CD8-positive, alpha-beta memory T cell (primary cell): ENCODE data around the gene ERP27. TPM values are rescaled to one million over a fixed set of nuclear protein-coding genes. Genes with fewer than 3 reads are reported as not detected.

Experiments used
- CTCF ChIA-PET: fragments of 350-600 bp; sonication (Branson Sonifier 250); formaldehyde crosslinking; loops from one replicate; lab custom pipeline; 2021; ENCODE audit warnings: antibody characterized with exemption; lab: Charles Lee
- POLR2A ChIA-PET: fragments of 350-600 bp; sonication (Branson Sonifier 250); formaldehyde crosslinking; loops from one replicate; lab custom pipeline; 2021; ENCODE audit warnings: antibody characterized with exemption; lab: Charles Lee
- DNase-seq, 5 donors: peaks; one replicate each; pipeline versions ENCODE4 v3.0.0 to v3.0.0-alpha.2; 2020 to 2022; ENCODE audit warnings: mixed read lengths in 1 of 5
- H3K27ac ChIP-seq: one replicate; pipeline ENCODE4 v1.7.0; 2013; ENCODE audit warnings: low read depth, mild to moderate bottlenecking, low read length, moderate library complexity
- H3K27me3 ChIP-seq: 2 replicates; pipeline ENCODE4 v1.7.0; 2013; ENCODE audit warnings: low read length, mild to moderate bottlenecking; ENCODE audit not compliant: insufficient read depth, poor library complexity, severe bottlenecking
- H3K36me3 ChIP-seq: 2 replicates; pipeline ENCODE4 v1.7.0; 2013; ENCODE audit warnings: mild to moderate bottlenecking, low read length, moderate library complexity; ENCODE audit not compliant: insufficient read depth
- H3K4me1 ChIP-seq: 2 replicates; pipeline ENCODE4 v1.7.0; 2013; ENCODE audit warnings: mild to moderate bottlenecking, low read length, moderate library complexity; ENCODE audit not compliant: insufficient read depth
- H3K4me3 ChIP-seq: 2 replicates; pipeline ENCODE4 v1.7.0; 2013; ENCODE audit warnings: mild to moderate bottlenecking, low read length
- H3K9me3 ChIP-seq: 2 replicates; pipeline ENCODE4 v1.7.0; 2013; ENCODE audit warnings: mild to moderate bottlenecking, low read length
- H3K27ac Mint-ChIP-seq, 8 donors: one replicate each; pipeline ENCODE4 v1.8.0; 2020 to 2021; ENCODE audit warnings: mixed read lengths in 8 of 8, mild to moderate bottlenecking in 6 of 8, inconsistent platforms in 3 of 8, moderate library complexity in 3 of 8
- H3K27me3 Mint-ChIP-seq, 2 donors: one replicate each; pipeline ENCODE4 v1.8.0; 2020 to 2021; ENCODE audit warnings: mixed read lengths in 2 of 2, mild to moderate bottlenecking in 1 of 2, moderate library complexity in 1 of 2
- H3K36me3 Mint-ChIP-seq, 3 donors: one replicate each; pipeline ENCODE4 v1.8.0; 2020 to 2021; ENCODE audit warnings: mixed read lengths in 3 of 3, inconsistent platforms in 1 of 3, mild to moderate bottlenecking in 1 of 3
- H3K4me1 Mint-ChIP-seq, 3 donors: one replicate each; pipeline ENCODE4 v1.8.0; 2020 to 2021; ENCODE audit warnings: mixed read lengths in 3 of 3, inconsistent platforms in 1 of 3, mild to moderate bottlenecking in 1 of 3
- H3K4me3 Mint-ChIP-seq, 7 donors: one replicate each; pipeline ENCODE4 v1.8.0; 2020 to 2021; ENCODE audit warnings: mixed read lengths in 7 of 7, mild to moderate bottlenecking in 6 of 7, moderate library complexity in 4 of 7, inconsistent platforms in 2 of 7
- H3K9me3 Mint-ChIP-seq, 5 donors: one replicate each; pipeline ENCODE4 v1.8.0; 2020 to 2022; ENCODE audit warnings: mixed read lengths in 5 of 5, mild to moderate bottlenecking in 3 of 5, moderate library complexity in 2 of 5, inconsistent platforms in 1 of 5
- polyA plus RNA-seq: library from polyadenylated mRNA; unstranded; fragments of 300-500 nt; fragmentation: Illumina TruSeq; gene quantifications from one replicate; pipeline ENCODE4 v1.2.3, GENCODE V29; 2021
- total RNA-seq, 2 experiments: library from RNA; stranded (reverse); gene quantifications; one replicate each; pipeline ENCODE4 v1.2.3, GENCODE V29; 2021

Gene ERP27
- total and polyA plus RNA-seq, 3 experiments from 2014 or later, result 2.0 to 5.3 (median 2.1) TPM

DNA sequence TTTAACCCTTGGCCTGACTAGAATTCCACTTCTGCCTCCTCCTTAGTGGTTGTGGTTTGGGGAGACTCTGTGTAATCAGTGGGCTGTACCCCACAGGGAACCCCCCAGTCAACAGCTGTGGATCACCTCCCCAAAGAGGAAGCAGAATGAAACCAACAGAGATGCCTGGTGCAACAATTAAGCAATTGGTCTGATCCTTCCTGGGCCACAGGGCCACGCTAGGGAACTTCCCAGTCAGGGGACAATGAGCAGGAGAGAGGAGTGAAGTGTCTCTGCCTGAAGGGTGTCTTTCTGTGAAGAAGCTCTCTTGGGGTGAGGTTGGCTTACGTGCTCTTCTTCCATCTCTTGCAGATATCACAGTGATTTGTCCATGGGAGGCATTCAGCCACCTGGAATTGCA lies 42.7 kb upstream of the ERP27 start:
- Histone ChIP-seq H3K4me3 (no peak overlapping the region), H3K4me1 (peaks cover 32% of the 10 kb centered on the region), H3K27me3 (no peaks in the 10 kb centered on the region), H3K27ac (no peak overlapping the region), H3K36me3 (no peaks in the 10 kb centered on the region), H3K9me3 (no peaks in the 10 kb centered on the region)
- Mint-ChIP-seq H3K4me3 (no peak overlapping the region), H3K4me1 (peaks cover 46 to 62% (median 58%) of the 10 kb centered on the region in 3 donors), H3K9me3 (no peaks in the 10 kb centered on the region), H3K27ac (peak overlapping the region in 3 of 8 donors; percentile 13 to 31 (median 19)), H3K36me3 (no peaks in the 10 kb centered on the region), H3K27me3 (no peaks in the 10 kb centered on the region)
- DNase-seq, result no peak
- ChIA-PET POLR2A (interaction anchor here (0.6 kb wide), 1 partner anchor 344 kb away, joined by 3 read pairs; no protein-coding TSS in a partner anchor), CTCF (interaction anchor here (1.2 to 2.1 kb wide), 3 partner anchors 14 to 211 kb away, joined by 3 to 7 read pairs (median 5); no protein-coding TSS in a partner anchor)

- POLR2A ChIA-PET, result no interaction called here
- no peak for DNase-seq
- no peak overlapping the region for H3K27ac ChIP-seq
- H3K9me3 Mint-ChIP-seq, result no peaks in the 10 kb centered on the region
- CTCF ChIA-PET, result interaction anchor here (2.1 kb wide), 1 partner anchor 16 kb away, joined by 7 read pairs; no protein-coding TSS in a partner anchor
- H3K36me3 ChIP-seq, result no peaks in the 10 kb centered on the region
- no peak overlapping the region for H3K4me3 ChIP-seq
- H3K27me3 Mint-ChIP-seq, result no peaks in the 10 kb centered on the region
- peaks cover 30% of the 10 kb centered on the region for H3K4me1 ChIP-seq
- no peak overlapping the region for H3K27ac Mint-ChIP-seq
- H3K36me3 Mint-ChIP-seq, result no peaks in the 10 kb centered on the region
- no peak overlapping the region for H3K4me3 Mint-ChIP-seq
- H3K9me3 ChIP-seq, result no peaks in the 10 kb centered on the region
- H3K27me3 ChIP-seq, result no peaks in the 10 kb centered on the region
- H3K4me1 Mint-ChIP-seq, result peaks cover 44 to 57% (median 55%) of the 10 kb centered on the region in 3 donors
These were observed 41.1 kb upstream of the ERP27 start for GRCh38 chr12:14979468-14979867.

DNA sequence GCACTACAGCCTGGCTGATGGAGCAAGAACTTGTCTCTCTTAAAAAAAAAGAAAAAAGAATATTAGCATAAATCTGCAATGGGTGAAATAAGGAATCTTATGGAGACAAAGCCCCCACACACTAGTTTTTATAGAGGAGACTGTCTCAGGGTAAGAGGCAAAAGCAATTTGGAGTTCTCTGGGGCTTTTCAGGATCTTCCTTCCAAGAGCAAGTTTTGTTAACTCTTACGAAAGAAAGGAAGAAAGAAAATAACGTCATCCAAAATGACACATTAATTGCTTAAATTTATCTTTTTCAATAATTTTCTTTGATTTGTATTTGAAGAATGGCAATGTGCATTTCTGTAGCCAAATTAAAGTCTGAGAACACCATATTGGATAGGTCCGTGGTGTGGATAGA lies 38.3 kb upstream of the ERP27 start:
- Mint-ChIP-seq H3K4me3 (no peak overlapping the region), H3K4me1 (peaks cover 31 to 55% (median 53%) of the 10 kb centered on the region in 3 donors), H3K27ac (no peak overlapping the region), H3K27me3 (peaks cover 0 to 2% of the 10 kb centered on the region in 2 donors), H3K36me3 (no peaks in the 10 kb centered on the region), H3K9me3 (no peaks in the 10 kb centered on the region)
- POLR2A ChIA-PET, result interaction anchor here (0.5 kb wide), 1 partner anchor 615 kb away, joined by 4 read pairs; no protein-coding TSS in a partner anchor
- Histone ChIP-seq H3K36me3 (no peaks in the 10 kb centered on the region), H3K9me3 (no peaks in the 10 kb centered on the region), H3K4me3 (no peak overlapping the region), H3K27me3 (no peaks in the 10 kb centered on the region), H3K27ac (no peak overlapping the region), H3K4me1 (peaks cover 15% of the 10 kb centered on the region)
- no peak for DNase-seq
- CTCF ChIA-PET, result no interaction called here

GRCh38 chr12:14975457-14975856 lies 37.1 kb upstream of the ERP27 start:
- CTCF ChIA-PET, result interaction anchor here (0.6 to 1.2 kb wide), 3 partner anchors 19 to 40 kb away, joined by 3 read pairs; partner anchors contain the start of gene ERP27
- H3K27ac ChIP-seq, result no peak overlapping the region
- H3K4me3 Mint-ChIP-seq, result no peak overlapping the region
- H3K9me3 Mint-ChIP-seq, result no peaks in the 10 kb centered on the region
- DNase-seq, result no peak
- no peaks in the 10 kb centered on the region for H3K36me3 ChIP-seq
- H3K9me3 ChIP-seq, result no peaks in the 10 kb centered on the region
- H3K27me3 Mint-ChIP-seq, result peaks cover 0 to 2% of the 10 kb centered on the region in 2 donors
- H3K27me3 ChIP-seq, result no peaks in the 10 kb centered on the region
- H3K4me1 ChIP-seq, result peaks cover 15% of the 10 kb centered on the region
- POLR2A ChIA-PET, result interaction anchor here (1.1 kb wide), 1 partner anchor 14 kb away, joined by 5 read pairs; no protein-coding TSS in a partner anchor
- no peak overlapping the region for H3K4me3 ChIP-seq
- peaks cover 21 to 44% (median 44%) of the 10 kb centered on the region in 3 donors for H3K4me1 Mint-ChIP-seq
- H3K36me3 Mint-ChIP-seq, result no peaks in the 10 kb centered on the region
- no peak overlapping the region for H3K27ac Mint-ChIP-seq

GRCh38 chr12:14974633-14975032 lies 36.3 kb upstream of the ERP27 start:
- Histone ChIP-seq H3K36me3 (no peaks in the 10 kb centered on the region), H3K4me3 (no peak overlapping the region), H3K4me1 (peaks cover 10% of the 10 kb centered on the region), H3K27me3 (no peaks in the 10 kb centered on the region), H3K9me3 (no peaks in the 10 kb centered on the region), H3K27ac (no peak overlapping the region)
- Mint-ChIP-seq H3K4me1 (peaks cover 15 to 41% (median 37%) of the 10 kb centered on the region in 3 donors), H3K4me3 (no peak overlapping the region), H3K9me3 (no peaks in the 10 kb centered on the region), H3K27me3 (peaks cover 0 to 2% of the 10 kb centered on the region in 2 donors), H3K27ac (no peak overlapping the region), H3K36me3 (no peaks in the 10 kb centered on the region)
- DNase-seq, result no peak
- POLR2A ChIA-PET, result no interaction called here
- CTCF ChIA-PET, result interaction anchor here (1.2 to 1.3 kb wide), 2 partner anchors 20 kb away, joined by 3 read pairs; no protein-coding TSS in a partner anchor

DNA sequence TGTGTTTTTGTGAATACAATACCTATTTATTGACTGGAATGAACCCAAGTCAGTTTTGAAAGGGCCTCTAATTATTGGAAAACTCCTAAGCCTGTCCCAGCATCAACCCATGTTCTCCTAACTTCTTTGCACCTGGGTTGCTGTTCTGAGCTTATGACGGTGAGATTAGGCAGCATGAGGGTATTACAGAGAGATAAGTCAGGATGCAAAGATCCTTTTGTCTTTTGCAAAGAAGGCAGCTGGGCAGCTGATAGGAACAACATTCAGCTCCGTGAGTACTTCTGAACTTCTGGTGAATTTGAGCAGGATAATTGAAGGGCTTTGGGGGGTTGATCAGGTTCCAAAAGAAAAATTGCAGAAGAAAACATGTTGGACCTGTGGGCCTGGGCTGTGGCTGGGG lies 34.5 kb upstream of the ERP27 start, which contains the start of gene PDE6H:
TSS of gene PDE6H (plus strand) at position 227 of the 400 bp plus-strand sequence. CDS start 4,971 bp downstream, outside the sequence.
- peaks cover 0 to 2% of the 10 kb centered on the region in 2 donors for H3K27me3 Mint-ChIP-seq
- no peaks in the 10 kb centered on the region for H3K9me3 Mint-ChIP-seq
- DNase-seq, result no peak
- ChIA-PET CTCF (interaction anchor here (1.0 kb wide), 1 partner anchor 11 kb away, joined by 3 read pairs; no protein-coding TSS in a partner anchor), POLR2A (no interaction called here)
- Histone ChIP-seq H3K9me3 (no peaks in the 10 kb centered on the region), H3K4me1 (no peaks in the 10 kb centered on the region), H3K27ac (no peak within 1 kb of the TSS), H3K4me3 (no peak within 1 kb of the TSS), H3K27me3 (no peaks in the 10 kb centered on the region), H3K36me3 (no peaks in the 10 kb centered on the region)
- peaks cover 3 to 28% (median 22%) of the 10 kb centered on the region in 3 donors for H3K4me1 Mint-ChIP-seq
- H3K27ac Mint-ChIP-seq, result peak within 1 kb of the TSS in 2 of 8 donors; percentile 37 to 87
- no peaks in the 10 kb centered on the region for H3K36me3 Mint-ChIP-seq
- no peak within 1 kb of the TSS for H3K4me3 Mint-ChIP-seq

DNA sequence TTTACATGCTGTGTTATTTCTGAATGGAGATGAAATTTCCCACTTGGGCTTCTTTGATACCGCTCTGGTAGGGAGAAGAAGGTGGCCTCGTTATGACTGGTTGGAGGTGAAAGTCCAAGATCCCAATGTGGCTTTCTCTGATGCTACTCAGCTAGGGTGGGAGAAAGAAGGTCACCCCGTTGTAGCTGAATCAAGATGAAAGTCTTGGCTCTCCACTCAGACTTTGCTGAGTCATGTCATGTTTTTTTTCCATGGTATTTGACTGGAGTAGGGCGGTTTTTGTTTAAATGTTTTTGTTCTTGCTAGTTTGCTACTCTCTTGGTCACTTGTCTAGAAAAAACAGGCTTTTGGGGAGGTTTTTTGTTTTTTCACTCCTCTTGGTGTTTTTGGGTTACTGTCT lies 32.1 kb upstream of the ERP27 start:
- Mint-ChIP-seq H3K36me3 (no peaks in the 10 kb centered on the region), H3K4me1 (peaks cover 5 to 49% (median 35%) of the 10 kb centered on the region in 3 donors), H3K27ac (no peak overlapping the region), H3K27me3 (peaks cover 0 to 2% of the 10 kb centered on the region in 2 donors), H3K9me3 (no peaks in the 10 kb centered on the region), H3K4me3 (no peak overlapping the region)
- Histone ChIP-seq H3K4me3 (no peak overlapping the region), H3K27ac (no peak overlapping the region), H3K9me3 (no peaks in the 10 kb centered on the region), H3K4me1 (no peaks in the 10 kb centered on the region), H3K27me3 (no peaks in the 10 kb centered on the region), H3K36me3 (no peaks in the 10 kb centered on the region)
- ChIA-PET POLR2A (no interaction called here), CTCF (no interaction called here)
- no peak for DNase-seq

DNA sequence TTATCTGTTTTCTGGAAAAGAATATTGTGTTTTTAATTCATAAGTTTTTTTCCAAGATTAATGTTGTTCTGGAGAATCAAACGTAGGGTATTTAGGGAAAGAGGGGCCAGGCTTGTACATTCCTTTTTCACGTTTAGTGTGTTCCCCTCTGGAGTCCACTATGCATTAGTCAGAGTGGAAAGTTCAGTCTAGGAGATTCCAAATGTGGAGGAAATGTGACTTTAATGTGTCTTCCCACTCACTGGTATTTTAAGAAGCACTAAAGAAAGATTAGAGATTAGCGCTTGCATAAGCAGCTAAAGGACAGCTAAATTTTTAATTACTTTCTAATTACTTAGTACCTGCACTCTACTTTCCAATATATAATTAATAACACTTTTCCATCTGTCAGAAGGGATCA lies 30.1 kb upstream of the ERP27 start:
- Mint-ChIP-seq H3K4me1 (peaks cover 17 to 58% (median 41%) of the 10 kb centered on the region in 3 donors), H3K4me3 (no peak overlapping the region), H3K36me3 (no peaks in the 10 kb centered on the region), H3K27ac (peak overlapping the region in 1 of 8 donors; percentile 61), H3K9me3 (no peaks in the 10 kb centered on the region), H3K27me3 (peaks cover 0 to 1% of the 10 kb centered on the region in 2 donors)
- Histone ChIP-seq H3K4me3 (no peak overlapping the region), H3K4me1 (peaks cover 18% of the 10 kb centered on the region), H3K27ac (no peak overlapping the region), H3K27me3 (no peaks in the 10 kb centered on the region), H3K9me3 (no peaks in the 10 kb centered on the region), H3K36me3 (no peaks in the 10 kb centered on the region)
- CTCF ChIA-PET, result interaction anchor here (1.1 to 1.5 kb wide), 2 partner anchors 27 to 31 kb away, joined by 3 read pairs; no protein-coding TSS in a partner anchor
- POLR2A ChIA-PET, result no interaction called here
- DNase-seq, result no peak
